ENCODE measurements around the gene ZNF524. TPM values are rescaled to one million over a fixed set of nuclear protein-coding genes. Genes with fewer than 3 reads are reported as not detected.

ZNF524 gene
- polyA plus RNA-seq, 1 of the 3 experiments (the other 2 are of a cell fraction): 7.3 TPM

DNA sequence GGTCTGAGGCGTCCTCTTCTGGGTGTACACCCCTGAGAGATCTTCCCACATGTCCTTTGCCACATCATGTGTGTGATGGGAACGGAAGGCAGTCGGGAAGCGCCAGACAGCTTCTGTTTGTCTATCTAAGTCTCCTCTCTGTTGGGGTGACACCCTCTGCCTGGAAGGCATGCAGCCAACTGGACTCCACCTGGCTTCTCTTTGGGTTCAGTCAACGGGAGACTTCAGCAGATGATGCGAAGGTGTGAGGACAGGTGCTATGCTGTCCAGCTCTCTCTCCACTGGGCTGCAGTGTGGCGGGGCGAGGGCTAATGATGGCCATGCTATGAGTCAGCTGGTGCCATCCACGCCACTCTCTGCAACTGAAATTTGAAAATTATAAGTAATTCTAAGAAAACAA lies 40.4 kb upstream of the ZNF524 start (continued):
- TF ChIP-seq, protein P1, sequence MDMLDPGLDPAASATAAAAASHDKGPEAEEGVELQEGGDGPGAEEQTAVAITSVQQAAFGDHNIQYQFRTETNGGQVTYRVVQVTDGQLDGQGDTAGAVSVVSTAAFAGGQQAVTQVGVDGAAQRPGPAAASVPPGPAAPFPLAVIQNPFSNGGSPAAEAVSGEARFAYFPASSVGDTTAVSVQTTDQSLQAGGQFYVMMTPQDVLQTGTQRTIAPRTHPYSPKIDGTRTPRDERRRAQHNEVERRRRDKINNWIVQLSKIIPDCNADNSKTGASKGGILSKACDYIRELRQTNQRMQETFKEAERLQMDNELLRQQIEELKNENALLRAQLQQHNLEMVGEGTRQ (IDR thresholded peaks at IDR 0.05; ENCODE audit: borderline replicate concordance, low read depth, low read length): no peak
- TF ChIP-seq ELF1 (IDR thresholded peaks at IDR 0.05) (no peak), PBX3 (IDR thresholded peaks at IDR 0.05) (no peak), GABPA (IDR thresholded peaks at IDR 0.05; ENCODE audit: low read depth) (no peak)
- TF ChIP-seq, protein P2, sequence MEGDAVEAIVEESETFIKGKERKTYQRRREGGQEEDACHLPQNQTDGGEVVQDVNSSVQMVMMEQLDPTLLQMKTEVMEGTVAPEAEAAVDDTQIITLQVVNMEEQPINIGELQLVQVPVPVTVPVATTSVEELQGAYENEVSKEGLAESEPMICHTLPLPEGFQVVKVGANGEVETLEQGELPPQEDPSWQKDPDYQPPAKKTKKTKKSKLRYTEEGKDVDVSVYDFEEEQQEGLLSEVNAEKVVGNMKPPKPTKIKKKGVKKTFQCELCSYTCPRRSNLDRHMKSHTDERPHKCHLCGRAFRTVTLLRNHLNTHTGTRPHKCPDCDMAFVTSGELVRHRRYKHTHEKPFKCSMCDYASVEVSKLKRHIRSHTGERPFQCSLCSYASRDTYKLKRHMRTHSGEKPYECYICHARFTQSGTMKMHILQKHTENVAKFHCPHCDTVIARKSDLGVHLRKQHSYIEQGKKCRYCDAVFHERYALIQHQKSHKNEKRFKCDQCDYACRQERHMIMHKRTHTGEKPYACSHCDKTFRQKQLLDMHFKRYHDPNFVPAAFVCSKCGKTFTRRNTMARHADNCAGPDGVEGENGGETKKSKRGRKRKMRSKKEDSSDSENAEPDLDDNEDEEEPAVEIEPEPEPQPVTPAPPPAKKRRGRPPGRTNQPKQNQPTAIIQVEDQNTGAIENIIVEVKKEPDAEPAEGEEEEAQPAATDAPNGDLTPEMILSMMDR (IDR thresholded peaks at IDR 0.05): no peak

- Histone ChIP-seq H4K20me1 (ENCODE audit: insufficient read depth) (no peaks in the 10 kb centered on the region), H3K36me3 (replicated peaks in 1 of 2; ENCODE audit: control insufficient read depth in 1 of 2, insufficient read depth in 2 of 2, low read length in 1 of 2) (no peaks in the 10 kb centered on the region), H3K9me2 (no peaks in the 10 kb centered on the region), H3K4me2 (no peak overlapping the region), H3K4me3 (ENCODE audit: low read depth in 2 of 2, low read length in 1 of 2) (no peak overlapping the region), H3F3A (replicated peaks; ENCODE audit: insufficient read depth) (no peaks in the 10 kb centered on the region), H2AFZ (ENCODE audit: low read depth) (no peak overlapping the region), H3K4me1 (ENCODE audit: control insufficient read depth in 1 of 2, insufficient read depth in 2 of 2, low read depth in 1 of 2, low read length in 1 of 2) (no peaks in the 10 kb centered on the region), H3K27me3 (ENCODE audit: insufficient read depth) (no peaks in the 10 kb centered on the region), H3K9me3 (no peaks in the 10 kb centered on the region), H3K79me2 (ENCODE audit: insufficient read depth) (no peaks in the 10 kb centered on the region), H3K9ac (no peak overlapping the region), H3K27ac (ENCODE audit: low read depth in 2 of 2, low read length in 1 of 2) (no peak overlapping the region)
- no peak for TF ChIP-seq PBX3 (IDR thresholded peaks at IDR 0.05)
- TF ChIP-seq, protein P1 (IDR thresholded peaks at IDR 0.05; ENCODE audit: borderline replicate concordance, low read depth, low read length): no peak
- no peak for TF ChIP-seq GABPA (IDR thresholded peaks at IDR 0.05; ENCODE audit: low read depth)
- no peak for TF ChIP-seq MXI1 (IDR thresholded peaks at IDR 0.05; ENCODE audit: low read depth, low read length)
- no peak for TF ChIP-seq ELF1 (IDR thresholded peaks at IDR 0.05)
- TF ChIP-seq FOSL2 (IDR thresholded peaks at IDR 0.05; ENCODE audit: borderline replicate concordance, low read depth): no peak
- no peak for TF ChIP-seq SMC3 (IDR thresholded peaks at IDR 0.05; ENCODE audit: low read depth, low read length)
- 73% methylated on average over 12 of the region's 12 CpGs for WGBS (ENCODE audit: low lambda C conversion rate)
- POLR2A ChIA-PET: no interaction called here
- peak; percentile 46 for DNase-seq
- CTCF ChIA-PET: no interaction called here
Measured at GRCh38 chr19:55563261-55563690, 36.8 kb upstream of the ZNF524 start.
